Measurements from ENCODE around the gene ZC2HC1C. TPM values are rescaled to one million over a fixed set of nuclear protein-coding genes. Genes with fewer than 3 reads are reported as not detected.

Gene ZC2HC1C
- polyA plus RNA-seq, 1 donor (not counting 4 experiments of a cell fraction or from before 2014, with no cell fraction given): 0.68 TPM

- Histone ChIP-seq H3K9me3 (ENCODE audit: control insufficient read depth, low read depth, low read length) (no peaks in the 10 kb centered on the region), H3K79me2 (ENCODE audit: control insufficient read depth, insufficient read depth, low read length) (no peaks in the 10 kb centered on the region), H3K27me3 (ENCODE audit: control insufficient read depth, extremely low read depth, insufficient read depth, low read length) (no peaks in the 10 kb centered on the region), H3K9ac (ENCODE audit: control insufficient read depth, extremely low read depth, insufficient read depth, low read length) (no peak overlapping the region), H3K4me2 (ENCODE audit: control insufficient read depth, extremely low read depth, insufficient read depth, low read depth, low read length) (no peak overlapping the region), H4K20me1 (ENCODE audit: control insufficient read depth, extremely low read depth, insufficient read depth, low read length) (no peaks in the 10 kb centered on the region), H3K36me3 (ENCODE audit: control insufficient read depth in 2 of 2, extremely low read depth in 1 of 2, insufficient read depth in 2 of 2, low read length in 2 of 2) (peaks cover 10 to 13% of the 10 kb centered on the region in 2 experiments), H3K27ac (ENCODE audit: control insufficient read depth, insufficient read depth, low read length) (no peak overlapping the region), H3K4me1 (ENCODE audit: control insufficient read depth, extremely low read depth, insufficient read depth, low read length) (no peaks in the 10 kb centered on the region), H3K9me1 (ENCODE audit: control insufficient read depth, extremely low read depth, insufficient read depth, low read length) (no peaks in the 10 kb centered on the region), H2AFZ (ENCODE audit: control insufficient read depth, low read length) (no peak overlapping the region), H3K4me3 (ENCODE audit: control insufficient read depth in 2 of 3, extremely low read depth in 1 of 3, insufficient read depth in 2 of 3, low read depth in 1 of 3, low read length in 3 of 3) (no peak overlapping the region)
- dilution Hi-C loops (cut with MboI; ENCODE audit: extremely low pct_ligation_motif_present, low sequenced_read_pairs): no loop called here
- no peak for TF ChIP-seq CTCF (optimal IDR thresholded peaks at IDR 0.05 in 1 of 3, IDR thresholded peaks at IDR 0.05 in 1 of 3, conservative IDR thresholded peaks at IDR 0.05 in 1 of 3; ENCODE audit: extremely low read depth in 1 of 3, insufficient read depth in 2 of 3, low read length in 3 of 3)
- FAIRE-seq (no peak), DNase-seq (ENCODE audit: low read depth, low spot score) (no peak)
Measured at GRCh38 chr14:75092698-75093097, 23.3 kb downstream of the ZC2HC1C start.

- Histone ChIP-seq H3K36me3 (ENCODE audit: control insufficient read depth in 2 of 2, extremely low read depth in 1 of 2, insufficient read depth in 2 of 2, low read length in 2 of 2) (peaks cover 6 to 14% of the 10 kb centered on the region in 2 experiments), H4K20me1 (ENCODE audit: control insufficient read depth, extremely low read depth, insufficient read depth, low read length) (no peaks in the 10 kb centered on the region), H3K9me1 (ENCODE audit: control insufficient read depth, extremely low read depth, insufficient read depth, low read length) (no peaks in the 10 kb centered on the region), H3K4me2 (ENCODE audit: control insufficient read depth, extremely low read depth, insufficient read depth, low read depth, low read length) (no peak overlapping the region), H3K9me3 (ENCODE audit: control insufficient read depth, low read depth, low read length) (no peaks in the 10 kb centered on the region), H2AFZ (ENCODE audit: control insufficient read depth, low read length) (no peak overlapping the region), H3K4me3 (ENCODE audit: control insufficient read depth in 2 of 3, extremely low read depth in 1 of 3, insufficient read depth in 2 of 3, low read depth in 1 of 3, low read length in 3 of 3) (no peak overlapping the region), H3K4me1 (ENCODE audit: control insufficient read depth, extremely low read depth, insufficient read depth, low read length) (no peaks in the 10 kb centered on the region), H3K79me2 (ENCODE audit: control insufficient read depth, insufficient read depth, low read length) (no peaks in the 10 kb centered on the region), H3K27ac (ENCODE audit: control insufficient read depth, insufficient read depth, low read length) (no peak overlapping the region), H3K9ac (ENCODE audit: control insufficient read depth, extremely low read depth, insufficient read depth, low read length) (no peak overlapping the region), H3K27me3 (ENCODE audit: control insufficient read depth, extremely low read depth, insufficient read depth, low read length) (no peaks in the 10 kb centered on the region)
- no peak for DNase-seq (ENCODE audit: low read depth, low spot score)
- no peak for TF ChIP-seq EZH2 (IDR thresholded peaks at IDR 0.05; ENCODE audit: low read length)
- TF ChIP-seq CTCF (optimal IDR thresholded peaks at IDR 0.05 in 1 of 3, IDR thresholded peaks at IDR 0.05 in 1 of 3, conservative IDR thresholded peaks at IDR 0.05 in 1 of 3; ENCODE audit: extremely low read depth in 1 of 3, insufficient read depth in 2 of 3, low read length in 3 of 3): no peak
- dilution Hi-C loops (cut with MboI; ENCODE audit: extremely low pct_ligation_motif_present, low sequenced_read_pairs): no loop called here
- no peak for FAIRE-seq
Measured at GRCh38 chr14:75094896-75095295, 25.5 kb downstream of the ZC2HC1C start.
